ENCODE measurements around the gene ZNF536. TPM values are rescaled to one million over a fixed set of nuclear protein-coding genes. Genes with fewer than 3 reads are reported as not detected.

ZNF536 gene
- total and polyA plus RNA-seq, 2 of the 13 experiments (the other 11 are each of a cell fraction or from before 2014, with no cell fraction given) = not detected

GRCh38 chr19:30327331-30327730 lies 44.9 kb upstream of the ZNF536 start:
- ChIA-PET POLR2A (no interaction called here), CTCF (ENCODE audit: low intra/inter-chr PET ratio, low total read pairs) (no interaction called here)
- DNase-seq (ENCODE audit: low spot score) (no peak), FAIRE-seq (no peak), ATAC-seq (no peak)
- no peak overlapping the region for H3K4me3 ChIP-seq (replicated peaks in 1 of 3; ENCODE audit: insufficient read depth in 1 of 3, low read depth in 2 of 3, low read length in 3 of 3)
- H3K9me3 ChIP-seq (ENCODE audit: low read length) = no peaks in the 10 kb centered on the region
- peaks cover 0 to 14% of the 10 kb centered on the region in 2 experiments; a peak in 2 of 5 replicates for H3K27me3 ChIP-seq (ENCODE audit: control insufficient read depth in 1 of 2, insufficient read depth in 2 of 2, low read length in 2 of 2)
- H3K36me3 ChIP-seq (replicated peaks in 1 of 2; ENCODE audit: control insufficient read depth in 1 of 2, insufficient read depth in 2 of 2, low read length in 2 of 2) = no peaks in the 10 kb centered on the region
- no peak for TF ChIP-seq CTCF (CRISPR knock-in tag; IDR thresholded peaks at IDR 0.05)
- TF ChIP-seq, protein P1, sequence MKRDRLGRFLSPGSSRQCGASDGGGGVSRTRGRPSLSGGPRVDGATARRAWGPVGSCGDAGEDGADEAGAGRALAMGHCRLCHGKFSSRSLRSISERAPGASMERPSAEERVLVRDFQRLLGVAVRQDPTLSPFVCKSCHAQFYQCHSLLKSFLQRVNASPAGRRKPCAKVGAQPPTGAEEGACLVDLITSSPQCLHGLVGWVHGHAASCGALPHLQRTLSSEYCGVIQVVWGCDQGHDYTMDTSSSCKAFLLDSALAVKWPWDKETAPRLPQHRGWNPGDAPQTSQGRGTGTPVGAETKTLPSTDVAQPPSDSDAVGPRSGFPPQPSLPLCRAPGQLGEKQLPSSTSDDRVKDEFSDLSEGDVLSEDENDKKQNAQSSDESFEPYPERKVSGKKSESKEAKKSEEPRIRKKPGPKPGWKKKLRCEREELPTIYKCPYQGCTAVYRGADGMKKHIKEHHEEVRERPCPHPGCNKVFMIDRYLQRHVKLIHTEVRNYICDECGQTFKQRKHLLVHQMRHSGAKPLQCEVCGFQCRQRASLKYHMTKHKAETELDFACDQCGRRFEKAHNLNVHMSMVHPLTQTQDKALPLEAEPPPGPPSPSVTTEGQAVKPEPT (CRISPR knock-in tag; IDR thresholded peaks at IDR 0.05; ENCODE audit: low read depth) = no peak
- TF ChIP-seq CSRNP1 (CRISPR knock-in tag; IDR thresholded peaks at IDR 0.05) = no peak
- TF ChIP-seq KDM1A (CRISPR knock-in tag; IDR thresholded peaks at IDR 0.05) = no peak
- no peak for TF ChIP-seq ZMYM4 (CRISPR knock-in tag; IDR thresholded peaks at IDR 0.05)
- H2AFZ ChIP-seq (ENCODE audit: low read length) = no peak overlapping the region
- no TSS peak for BruUV-seq (replicated peaks)
- in situ Hi-C loops (cut with HindIII; ENCODE audit: extremely low pct_ligation_motif_present, low pct_unique_long_range_greater_than_20kb) (no loop called here), intact Hi-C loops (cut with micrococcal nuclease; ENCODE audit: unreplicated experiment) (no loop called here)
- no peaks in the 10 kb centered on the region for H3K4me1 ChIP-seq (ENCODE audit: insufficient read depth, low read length)
- H4K20me1 ChIP-seq (ENCODE audit: insufficient read depth, low read length) = no peaks in the 10 kb centered on the region
- WGBS (ENCODE audit: low lambda C conversion rate) = 41% methylated on average over 3 of the region's 3 CpGs
- H3K9ac ChIP-seq (ENCODE audit: insufficient read depth, low read depth, low read length) = no peak overlapping the region
- no peak overlapping the region for H3K4me2 ChIP-seq (ENCODE audit: low read depth, low read length)
- H3K79me2 ChIP-seq (ENCODE audit: insufficient read depth, low read length) = no peaks in the 10 kb centered on the region
- H3K27ac ChIP-seq (ENCODE audit: extremely low read length, insufficient read depth, low read length) = no peak overlapping the region
